Neural cell (in vitro differentiated cells): ENCODE results near the gene OR56A5. TPM values are rescaled to one million over a fixed set of nuclear protein-coding genes. Genes with fewer than 3 reads are reported as not detected.

Experiments used
- H2AFZ ChIP-seq: fragments of 200-600, 300-800 bp; sonication (generic), shearing (Covaris generic); 2 replicates; pipeline ENCODE4 v1.6.0; 2014; ENCODE audit warnings: low read depth, mild to moderate bottlenecking, antibody characterized with exemption, low read length, moderate library complexity
- H3F3A ChIP-seq: fragments of 200-600 bp; shearing (Covaris generic); 2 replicates; pipeline ENCODE4 v1.6.1; 2016; ENCODE audit warnings: mild to moderate bottlenecking, moderate library complexity, mixed read lengths, antibody characterized with exemption, low read length; ENCODE audit not compliant: insufficient read depth, poor library complexity, severe bottlenecking
- H3K27ac ChIP-seq: fragments of 200-600, 300-800 bp; sonication (generic), shearing (Covaris generic); 2 replicates; pipeline ENCODE4 v1.5.1; 2014; ENCODE audit warnings: mild to moderate bottlenecking, low read length, moderate library complexity
- H3K27me3 ChIP-seq: fragments of 300-800, 200-600 bp; sonication (generic), shearing (Covaris generic); 2 replicates; pipeline ENCODE4 v1.6.0; 2014; ENCODE audit warnings: mild to moderate bottlenecking, low read depth, low read length, moderate library complexity; ENCODE audit not compliant: insufficient read depth
- H3K36me3 ChIP-seq: fragments of 300-800, 200-600 bp; sonication (generic), shearing (Covaris generic); 2 replicates; pipeline ENCODE4 v1.5.1; 2014; ENCODE audit warnings: mild to moderate bottlenecking, antibody characterized with exemption, low read length, moderate library complexity; ENCODE audit not compliant: insufficient read depth
- H3K4me2 ChIP-seq: fragments of 300-800, 200-600 bp; sonication (generic), shearing (Covaris generic); 2 replicates; pipeline ENCODE4 v1.6.0; 2014; ENCODE audit warnings: mild to moderate bottlenecking, low read length
- H3K4me3 ChIP-seq: fragments of 300-800, 200-600 bp; sonication (generic), shearing (Covaris generic); 2 replicates; pipeline ENCODE4 v1.5.1; 2014; ENCODE audit warnings: mild to moderate bottlenecking, low read length, moderate library complexity
- H3K79me2 ChIP-seq: fragments of 200-600 bp; shearing (Covaris generic); replicated peaks from 2 replicates; pipeline ENCODE4 v1.6.0; 2014; ENCODE audit warnings: mild to moderate bottlenecking, low read length, moderate library complexity; ENCODE audit not compliant: insufficient read depth
- H3K9ac ChIP-seq: fragments of 300-800, 200-600 bp; sonication (generic), shearing (Covaris generic); 2 replicates; pipeline ENCODE4 v1.6.1; 2016; ENCODE audit warnings: mild to moderate bottlenecking, low read length, mixed read lengths
- H3K9me2 ChIP-seq: fragments of 200-600 bp; shearing (Covaris generic); 2 replicates; pipeline ENCODE4 v1.6.1; 2016; ENCODE audit warnings: mild to moderate bottlenecking, low read length, mixed read lengths; ENCODE audit not compliant: insufficient read depth
- H3K9me3 ChIP-seq: fragments of 200-600, 300-800 bp; sonication (generic), shearing (Covaris generic); 2 replicates; pipeline ENCODE4 v1.6.1; 2016; ENCODE audit warnings: mild to moderate bottlenecking, mixed run types, low read length, moderate library complexity, mixed read lengths
- H4K20me1 ChIP-seq: fragments of 200-600 bp; shearing (Covaris generic); 2 replicates; pipeline ENCODE4 v1.6.1; 2016; ENCODE audit warnings: mild to moderate bottlenecking, mixed run types; ENCODE audit not compliant: insufficient read depth
- CTCF ChIP-seq: fragments of 450-650 bp; IDR thresholded peaks from 2 replicates; pipeline ENCODE4 v1.5.1; 2014; ENCODE audit warnings: antibody characterized with exemption, mild to moderate bottlenecking, moderate library complexity; ENCODE audit not compliant: poor library complexity, severe bottlenecking
- EP300 ChIP-seq: fragments of 450-650 bp; conservative IDR thresholded peaks from 2 replicates; pipeline ENCODE4 v1.6.1; 2014; ENCODE audit warnings: antibody characterized with exemption, mild to moderate bottlenecking, moderate library complexity; ENCODE audit not compliant: poor library complexity, severe bottlenecking
- EZH2 ChIP-seq: fragments of 200-600, 300-800 bp; shearing (Covaris generic), sonication (generic); IDR thresholded peaks from 2 replicates; pipeline ENCODE4 v1.6.1; 2014; ENCODE audit warnings: antibody characterized with exemption, low read length, borderline replicate concordance, mild to moderate bottlenecking; ENCODE audit not compliant: insufficient read depth, poor library complexity, severe bottlenecking
- MXI1 ChIP-seq: fragments of 450-650 bp; conservative IDR thresholded peaks from 2 replicates; pipeline ENCODE4 v1.6.1; 2014; ENCODE audit warnings: antibody characterized with exemption, mild to moderate bottlenecking; ENCODE audit not compliant: poor library complexity, severe bottlenecking
- POLR2AphosphoS5 ChIP-seq: IDR thresholded peaks from 2 replicates; pipeline ENCODE4 v1.6.1; 2012
- RAD21 ChIP-seq: fragments of 450-650 bp; conservative IDR thresholded peaks from 2 replicates; pipeline ENCODE4 v1.6.1; 2014; ENCODE audit warnings: antibody characterized with exemption, mild to moderate bottlenecking, moderate library complexity
- SMC3 ChIP-seq: fragments of 450-650 bp; conservative IDR thresholded peaks from 2 replicates; pipeline ENCODE4 v1.6.1; 2014; ENCODE audit warnings: antibody characterized with exemption, mild to moderate bottlenecking, moderate library complexity; ENCODE audit not compliant: poor library complexity
- TAF1 ChIP-seq: IDR thresholded peaks from 2 replicates; pipeline ENCODE4 v1.6.1; 2012; ENCODE audit warnings: low read depth
- polyA plus RNA-seq: library from polyadenylated mRNA; depleted of rRNA; stranded (reverse); fragments of >200 nt; gene quantifications from 2 replicates; pipeline ENCODE4 v1.2.3, GENCODE V29; 2014
- TF ChIP-seq, protein P1 (sequence below): IDR thresholded peaks from 2 replicates; pipeline ENCODE4 v1.6.1; 2012; ENCODE audit warnings: borderline replicate concordance

OR56A5 gene
- polyA plus RNA-seq, 1 donor from 2014 or later, result not detected

DNA sequence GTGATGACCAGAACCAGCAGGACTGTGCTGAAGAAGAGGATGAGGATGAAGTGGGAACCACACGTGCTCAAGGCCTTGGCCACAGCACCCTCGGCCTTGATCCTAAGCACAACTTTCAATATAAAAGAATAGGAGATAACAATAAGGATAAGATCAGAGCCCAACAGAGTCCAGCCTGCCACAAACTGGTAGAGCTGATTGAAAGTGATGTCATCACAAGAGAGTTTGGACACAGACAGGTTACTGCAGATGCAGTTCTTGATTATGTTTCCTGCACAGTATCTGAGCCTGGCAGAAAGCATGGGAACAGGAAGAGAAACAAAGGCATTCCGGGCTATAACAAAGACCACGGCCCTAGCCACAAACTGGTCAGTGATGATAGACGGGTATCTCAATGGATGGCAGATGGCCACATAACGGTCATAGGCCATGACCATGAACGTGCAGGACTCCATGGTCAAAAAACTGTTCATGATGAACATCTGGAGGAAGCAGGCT lies 34.0 kb upstream of the OR56A5 start:
- Histone ChIP-seq H3K9me2 (no peaks in the 10 kb centered on the region), H3K4me3 (no peak overlapping the region), H3K79me2 (no peaks in the 10 kb centered on the region), H3K4me2 (no peak overlapping the region), H4K20me1 (no peaks in the 10 kb centered on the region), H3K9ac (no peak overlapping the region), H3F3A (no peaks in the 10 kb centered on the region), H2AFZ (no peak overlapping the region), H3K36me3 (no peaks in the 10 kb centered on the region), H3K27me3 (no peaks in the 10 kb centered on the region), H3K9me3 (no peaks in the 10 kb centered on the region), H3K27ac (no peak overlapping the region)
- TF ChIP-seq CTCF (no peak), TAF1 (no peak), EP300 (no peak), MXI1 (no peak), POLR2AphosphoS5 (no peak), SMC3 (no peak), RAD21 (no peak), EZH2 (no peak)
- TF ChIP-seq, protein P1, sequence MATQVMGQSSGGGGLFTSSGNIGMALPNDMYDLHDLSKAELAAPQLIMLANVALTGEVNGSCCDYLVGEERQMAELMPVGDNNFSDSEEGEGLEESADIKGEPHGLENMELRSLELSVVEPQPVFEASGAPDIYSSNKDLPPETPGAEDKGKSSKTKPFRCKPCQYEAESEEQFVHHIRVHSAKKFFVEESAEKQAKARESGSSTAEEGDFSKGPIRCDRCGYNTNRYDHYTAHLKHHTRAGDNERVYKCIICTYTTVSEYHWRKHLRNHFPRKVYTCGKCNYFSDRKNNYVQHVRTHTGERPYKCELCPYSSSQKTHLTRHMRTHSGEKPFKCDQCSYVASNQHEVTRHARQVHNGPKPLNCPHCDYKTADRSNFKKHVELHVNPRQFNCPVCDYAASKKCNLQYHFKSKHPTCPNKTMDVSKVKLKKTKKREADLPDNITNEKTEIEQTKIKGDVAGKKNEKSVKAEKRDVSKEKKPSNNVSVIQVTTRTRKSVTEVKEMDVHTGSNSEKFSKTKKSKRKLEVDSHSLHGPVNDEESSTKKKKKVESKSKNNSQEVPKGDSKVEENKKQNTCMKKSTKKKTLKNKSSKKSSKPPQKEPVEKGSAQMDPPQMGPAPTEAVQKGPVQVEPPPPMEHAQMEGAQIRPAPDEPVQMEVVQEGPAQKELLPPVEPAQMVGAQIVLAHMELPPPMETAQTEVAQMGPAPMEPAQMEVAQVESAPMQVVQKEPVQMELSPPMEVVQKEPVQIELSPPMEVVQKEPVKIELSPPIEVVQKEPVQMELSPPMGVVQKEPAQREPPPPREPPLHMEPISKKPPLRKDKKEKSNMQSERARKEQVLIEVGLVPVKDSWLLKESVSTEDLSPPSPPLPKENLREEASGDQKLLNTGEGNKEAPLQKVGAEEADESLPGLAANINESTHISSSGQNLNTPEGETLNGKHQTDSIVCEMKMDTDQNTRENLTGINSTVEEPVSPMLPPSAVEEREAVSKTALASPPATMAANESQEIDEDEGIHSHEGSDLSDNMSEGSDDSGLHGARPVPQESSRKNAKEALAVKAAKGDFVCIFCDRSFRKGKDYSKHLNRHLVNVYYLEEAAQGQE, result no peak

DNA sequence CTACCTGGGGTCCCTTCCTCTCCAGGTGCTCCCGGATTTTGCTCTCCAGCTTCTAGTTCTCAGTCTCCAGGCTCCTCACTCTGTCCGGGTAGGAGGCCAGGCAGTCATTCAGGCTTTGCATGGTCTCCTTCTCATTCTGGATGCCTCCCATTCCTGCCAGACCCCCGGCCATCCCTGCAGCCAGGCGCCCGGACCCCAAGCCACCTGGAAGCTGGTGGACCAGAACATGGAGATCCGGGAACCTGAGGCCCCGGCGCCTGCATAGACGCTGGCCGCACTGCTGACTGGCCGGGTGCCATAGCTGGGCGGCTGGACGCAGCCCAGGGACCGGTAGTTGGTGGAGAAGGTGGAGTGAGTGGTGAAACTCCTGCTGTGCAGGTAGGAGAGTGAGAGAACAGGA lies 26.5 kb upstream of the OR56A5 start:
- H3K27ac ChIP-seq, result no peak overlapping the region
- TF ChIP-seq, protein P1, result no peak
- TF ChIP-seq EP300, result no peak
- TF ChIP-seq POLR2AphosphoS5, result no peak
- TF ChIP-seq CTCF, result no peak
- no peaks in the 10 kb centered on the region for H3K9me2 ChIP-seq
- H3F3A ChIP-seq, result no peaks in the 10 kb centered on the region
- no peaks in the 10 kb centered on the region for H3K79me2 ChIP-seq
- no peak overlapping the region for H3K4me3 ChIP-seq
- no peaks in the 10 kb centered on the region for H3K27me3 ChIP-seq
- H4K20me1 ChIP-seq, result no peaks in the 10 kb centered on the region
- no peak overlapping the region for H3K4me2 ChIP-seq
- H2AFZ ChIP-seq, result no peak overlapping the region
- no peak overlapping the region for H3K9ac ChIP-seq
- H3K9me3 ChIP-seq, result no peaks in the 10 kb centered on the region
- no peaks in the 10 kb centered on the region for H3K36me3 ChIP-seq
